ENCODE measurements around the gene CHI3L1.
A peak's percentile ranks its signal among the peaks of the same experiment; 100 is the strongest.

CHI3L1 gene

GRCh38 chr1:203173011-203173555 lies 13.4 kb downstream of the CHI3L1 start:
- H3K4me3 ChIP-seq (ENCODE audit: low read depth, low read length): no peak overlapping the region
- no peak for TF ChIP-seq CTCF (IDR thresholded peaks at IDR 0.05; ENCODE audit: low read depth, low read length)

DNA sequence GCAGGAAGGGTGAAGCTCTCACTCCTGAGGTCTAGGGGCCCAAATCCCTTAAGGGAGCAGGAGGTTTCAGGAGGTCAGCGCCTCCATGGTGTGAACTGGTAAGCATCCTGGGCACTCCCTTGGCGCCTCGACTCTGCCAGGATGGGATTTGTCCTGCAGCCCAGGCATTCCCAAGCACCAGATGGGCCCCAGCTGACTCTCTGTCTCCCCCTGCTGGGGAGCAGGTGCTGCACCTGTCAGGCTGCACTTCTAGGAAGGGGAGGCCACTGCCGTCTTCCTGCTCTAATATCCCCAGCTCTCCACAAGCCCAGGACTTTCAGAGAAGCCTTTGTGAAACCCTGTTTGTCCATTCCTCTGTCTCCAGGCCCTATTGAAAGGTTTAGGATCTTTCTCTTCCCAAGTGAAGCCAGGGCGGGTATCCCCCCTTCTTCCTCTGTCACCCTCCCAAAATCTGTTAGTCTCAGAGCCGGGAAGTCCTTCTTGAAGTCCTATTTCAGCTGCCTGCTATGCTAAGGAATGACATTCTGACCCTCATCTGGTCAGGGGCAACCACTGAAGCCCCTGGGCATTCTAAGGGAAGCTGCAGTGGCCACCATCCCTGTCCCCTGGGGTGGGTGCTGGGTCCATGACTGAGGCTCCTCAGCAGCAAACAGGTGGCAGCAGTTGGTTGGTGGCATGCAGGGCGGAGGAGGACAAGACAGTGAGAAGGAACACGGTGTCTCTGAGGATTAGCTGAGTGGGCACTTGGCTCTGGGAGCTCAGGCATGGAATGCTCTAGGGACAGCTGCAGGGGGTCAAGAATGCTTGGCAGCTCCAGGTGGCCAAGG lies 14.1 kb downstream of the CHI3L1 start:
- H3K4me3 ChIP-seq (ENCODE audit: low read depth, low read length): no peak overlapping the region
- TF ChIP-seq CTCF (IDR thresholded peaks at IDR 0.05; ENCODE audit: low read depth, low read length): peak; percentile 62

DNA sequence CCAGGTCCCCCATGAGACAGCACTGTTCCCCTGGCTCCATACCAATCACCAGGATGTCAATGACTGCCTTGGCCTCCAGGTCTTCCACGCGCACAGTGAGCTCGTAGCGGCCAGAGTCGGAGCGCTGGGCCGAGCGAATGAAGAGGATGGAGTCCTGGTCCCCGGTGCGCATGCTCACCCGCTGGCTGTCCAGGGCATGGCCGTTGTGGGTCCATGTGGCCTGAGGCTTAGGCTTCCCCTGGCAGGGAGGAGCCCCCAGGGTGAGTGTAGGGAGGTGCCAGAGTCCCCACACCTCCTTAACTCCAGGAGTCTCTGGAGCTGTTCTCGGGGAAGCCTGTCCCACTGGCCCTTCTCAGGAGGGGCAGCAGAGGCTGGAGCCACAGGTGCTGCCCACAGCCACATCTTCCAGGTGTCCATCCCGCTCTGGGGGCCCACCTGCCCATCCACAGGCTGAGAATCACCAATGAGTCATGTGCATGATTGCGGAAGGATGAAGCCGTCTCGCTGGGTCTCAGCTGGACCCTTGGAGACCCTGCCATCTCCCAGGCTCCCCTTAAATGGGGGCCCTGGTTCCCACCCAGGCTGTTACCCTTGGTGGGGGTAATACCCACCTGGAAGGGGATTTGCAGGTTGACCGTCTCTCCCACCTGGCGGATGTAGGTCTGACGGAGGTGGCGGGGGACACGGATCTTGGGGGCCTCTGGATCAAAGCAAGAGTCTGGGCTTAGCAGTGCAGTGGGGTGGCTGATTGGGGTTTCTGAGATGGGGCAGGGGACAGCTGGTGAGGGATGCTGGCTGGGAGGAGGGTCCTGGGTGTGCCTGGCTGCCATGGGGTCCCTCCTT lies 14.9 kb downstream of the CHI3L1 start:
- TF ChIP-seq CTCF (IDR thresholded peaks at IDR 0.05; ENCODE audit: low read depth, low read length): no peak
- no peak overlapping the region for H3K4me3 ChIP-seq (ENCODE audit: low read depth, low read length)

DNA sequence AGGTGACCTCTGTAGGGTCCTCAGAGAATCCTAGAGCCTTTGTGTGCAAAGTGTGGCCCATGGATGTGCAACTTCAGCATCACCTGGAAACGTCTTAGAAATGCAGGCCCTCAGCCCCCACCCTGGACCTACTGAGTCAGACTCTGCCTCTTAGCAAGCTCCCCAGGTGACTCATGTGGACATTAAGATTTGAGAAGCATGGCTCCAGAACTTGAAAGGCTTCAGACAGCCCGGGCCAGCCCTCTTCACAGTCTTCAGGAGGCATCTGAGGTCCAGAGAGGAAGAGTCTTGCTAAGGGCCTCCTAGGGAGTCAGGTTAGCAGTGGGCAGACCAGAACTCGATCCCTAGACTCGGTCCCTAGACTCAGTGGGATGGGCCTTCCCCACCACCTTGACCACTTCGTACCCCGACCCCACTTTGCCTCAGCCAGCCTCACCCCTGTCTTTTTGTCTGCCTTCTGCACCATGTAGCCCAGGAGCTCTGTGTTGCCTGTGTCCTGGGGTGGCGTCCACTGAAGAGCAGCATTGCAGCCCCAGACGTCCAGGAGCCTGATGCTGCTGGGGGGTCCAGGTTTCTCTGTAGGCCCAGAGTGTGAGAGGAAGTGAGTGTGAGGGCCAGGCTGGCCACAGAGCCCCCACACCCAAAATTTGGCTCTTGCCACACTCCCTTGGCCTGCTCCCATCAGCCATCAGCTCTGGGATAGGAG lies 15.7 kb downstream of the CHI3L1 start:
- no peak for TF ChIP-seq CTCF (IDR thresholded peaks at IDR 0.05; ENCODE audit: low read depth, low read length)

GRCh38 chr1:203169770-203170520 lies 16.6 kb downstream of the CHI3L1 start:
- no peak for TF ChIP-seq CTCF (IDR thresholded peaks at IDR 0.05; ENCODE audit: low read depth, low read length)
- no peak overlapping the region for H3K4me3 ChIP-seq (ENCODE audit: low read depth, low read length)

More for the DNA sequence above, 15.7 kb downstream of the CHI3L1 start:
- H3K4me3 ChIP-seq (ENCODE audit: low read depth, low read length): no peak overlapping the region

DNA sequence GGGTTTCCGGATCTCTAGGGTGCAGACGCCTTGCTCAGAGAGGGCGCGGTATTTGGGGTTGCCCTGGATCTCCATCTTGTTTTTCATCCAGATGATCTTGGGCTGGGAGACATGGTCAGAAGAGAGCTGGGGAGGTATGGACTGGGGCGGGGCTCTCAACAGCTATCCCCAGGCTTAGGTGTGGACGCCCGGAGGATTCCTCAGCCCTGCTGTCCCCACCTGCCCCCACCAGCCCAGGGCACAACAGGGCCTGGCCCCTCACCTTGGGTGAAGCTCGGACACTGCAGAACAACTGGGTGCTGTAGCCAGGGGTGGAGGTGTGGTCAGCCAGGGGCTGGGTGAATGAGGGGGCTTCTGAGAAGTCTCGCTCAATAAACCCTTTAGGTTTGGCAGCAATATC lies 17.5 kb downstream of the CHI3L1 start:
- H3K4me3 ChIP-seq (ENCODE audit: low read depth, low read length): no peak overlapping the region
- TF ChIP-seq CTCF (IDR thresholded peaks at IDR 0.05; ENCODE audit: low read depth, low read length): no peak

Data from WI38 (cell line).